Measurements from ENCODE around the gene SMARCC2.

- TF ChIP-seq TAF1 (IDR thresholded peaks at IDR 0.05; ENCODE audit: low read depth) (no peak), USF1 (IDR thresholded peaks at IDR 0.05) (no peak), RAD21 (IDR thresholded peaks at IDR 0.05; ENCODE audit: low read depth) (no peak), MAX (IDR thresholded peaks at IDR 0.05) (no peak), FOXM1 (IDR thresholded peaks at IDR 0.05; ENCODE audit: borderline replicate concordance, low read depth) (no peak), EGR1 (IDR thresholded peaks at IDR 0.05) (no peak), TCF12 (IDR thresholded peaks at IDR 0.05; ENCODE audit: low read depth) (no peak), CREB1 (IDR thresholded peaks at IDR 0.05; ENCODE audit: low read depth) (no peak), YY1 (IDR thresholded peaks at IDR 0.05; ENCODE audit: low read depth) (no peak), REST (IDR thresholded peaks at IDR 0.05; ENCODE audit: low read depth) (no peak), ZBTB7A (IDR thresholded peaks at IDR 0.05; ENCODE audit: low read depth) (no peak), EP300 (IDR thresholded peaks at IDR 0.05; ENCODE audit: borderline replicate concordance) (no peak)
Observed at GRCh38 chr12:56130876-56131275, 58.4 kb downstream of the SMARCC2 start.
